A549 (cell line): Measurements from ENCODE around the gene RFX3. TPM values are rescaled to one million over a fixed set of nuclear protein-coding genes. Genes with fewer than 3 reads are reported as not detected.
A peak's percentile ranks its signal among the peaks of the same experiment; 100 is the strongest.

ENCODE experiments used
- ATAC-seq, 2 experiments: fragments of 200-7000 bp in 1 of 2; fragments of >200 bp in 1 of 2; cut with Nextera tagmentation in 1 of 2; cut with Tn5 transposase in 1 of 2; 3 replicates each; pipeline versions ENCODE4 v1.8.0 to v1.9.1; 2018 to 2020; ENCODE audit warnings: mild to moderate bottlenecking in 1 of 2, moderate library complexity in 1 of 2
- CTCF ChIA-PET: fragments of 300-600 bp; sonication (Branson Sonifier 250); formaldehyde crosslinking; extraction: SDS; loops from one replicate; lab custom pipeline; 2021; ENCODE audit warnings: antibody characterized with exemption, inconsistent platforms; lab: Yijun Ruan, JAX
- POLR2A ChIA-PET: fragments of 350-600 bp; formaldehyde crosslinking; extraction: SDS; loops from one replicate; lab custom pipeline; 2021; ENCODE audit warnings: antibody characterized with exemption, inconsistent platforms; lab: Yijun Ruan, JAX
- DNase-seq, 2 experiments: peaks; one replicate each; pipeline versions ENCODE4 v3.0.0 to v3.0.0-alpha.2; 2011 to 2016; ENCODE audit warnings: low read depth in 1 of 2, low spot score in 1 of 2
- FAIRE-seq: peaks from 2 replicates; lab custom pipeline; 2011; peaks lifted over from hg19 to GRCh38; lab: Jason Lieb, UNC
- H3K27ac ChIP-seq, 2 experiments: fragments of >200 bp; sonication (Bioruptor Twin); formaldehyde crosslinking; 3 replicates each; pipeline ENCODE4 v1.5.1; 2016 to 2017
- H3K4me1 ChIP-seq: fragments of >200 bp; sonication (Bioruptor Twin); formaldehyde crosslinking; 3 replicates; pipeline ENCODE4 v1.6.1; 2016
- H3K4me2 ChIP-seq: fragments of >200 bp; sonication (Bioruptor Twin); formaldehyde crosslinking; 3 replicates; pipeline ENCODE4 v1.6.1; 2016
- H3K4me3 ChIP-seq: fragments of >200 bp; sonication (Bioruptor Twin); formaldehyde crosslinking; 3 replicates; pipeline ENCODE4 v1.5.1; 2016
- H3K9me3 ChIP-seq: fragments of >200 bp; sonication (Bioruptor Twin); formaldehyde crosslinking; 3 replicates; pipeline ENCODE4 v1.6.1; 2016
- CBX2 ChIP-seq: fragments of 200-600 bp; sonication (generic); IDR thresholded peaks from 2 replicates; pipeline ENCODE4 v1.6.1; 2016; ENCODE audit warnings: low read depth, mild to moderate bottlenecking, borderline replicate concordance
- CBX8 ChIP-seq: fragments of 200-600 bp; sonication (generic); IDR thresholded peaks from 2 replicates; pipeline ENCODE4 v1.6.1; 2016
- CEBPB ChIP-seq, 2 experiments: fragments of >200 bp in 1 of 2; sonication (Bioruptor Twin) in 1 of 2; formaldehyde crosslinking in 1 of 2; IDR thresholded peaks; 2 replicates each; pipeline ENCODE4 v1.6.1; 2012 to 2016
- E2F6 ChIP-seq: IDR thresholded peaks from 2 replicates; pipeline ENCODE4 v1.6.1; 2012; ENCODE audit warnings: low read depth, borderline replicate concordance
- ELK1 ChIP-seq: fragments of 150-350 bp; IDR thresholded peaks from 2 replicates; pipeline ENCODE4 v1.6.1; 2014; ENCODE audit warnings: low read depth, mild to moderate bottlenecking, low read length
- ESRRA ChIP-seq: fragments of 150-350 bp; IDR thresholded peaks from 2 replicates; pipeline ENCODE4 v1.6.1; 2014; ENCODE audit warnings: mild to moderate bottlenecking, low read length, borderline replicate concordance
- HDAC2 ChIP-seq: fragments of 200-600 bp; sonication (generic); IDR thresholded peaks from 2 replicates; pipeline ENCODE4 v1.6.1; 2016
- HOXB5 ChIP-seq: fragments of 250-450 bp; sonication (Bioruptor Pico); IDR thresholded peaks from 2 replicates; pipeline ENCODE4 v1.5.0; 2020; ENCODE audit warnings: mild to moderate bottlenecking, moderate library complexity
- JUNB ChIP-seq: fragments of >200 bp; sonication (Bioruptor Twin); formaldehyde crosslinking; IDR thresholded peaks from 2 replicates; pipeline ENCODE4 v1.6.1; 2016
- MAFK ChIP-seq: fragments of 450-650 bp; IDR thresholded peaks from 2 replicates; pipeline ENCODE4 v1.6.1; 2014; ENCODE audit not compliant: partially characterized antibody
- MAZ ChIP-seq: fragments of 150-350 bp; IDR thresholded peaks from 2 replicates; pipeline ENCODE4 v1.6.1; 2014; ENCODE audit warnings: antibody characterized with exemption, low read depth, low read length, borderline replicate concordance
- RAD21 ChIP-seq, 2 experiments: fragments of >200 bp in 1 of 2; sonication (Bioruptor Twin) in 1 of 2; formaldehyde crosslinking in 1 of 2; IDR thresholded peaks in 1 of 2; conservative IDR thresholded peaks in 1 of 2; 2 replicates in 1 of 2; 3 replicates in 1 of 2; pipeline ENCODE4 v1.6.1; 2012 to 2018; ENCODE audit warnings: inconsistent platforms in 1 of 2
- RNF2 ChIP-seq: fragments of 200-600 bp; sonication (generic); IDR thresholded peaks from 2 replicates; pipeline ENCODE4 v1.6.1; 2016; ENCODE audit warnings: low read depth, mild to moderate bottlenecking, antibody characterized with exemption, moderate library complexity, borderline replicate concordance
- SREBF2 ChIP-seq: fragments of 450-650 bp; IDR thresholded peaks from 2 replicates; pipeline ENCODE4 v1.6.1; 2014; ENCODE audit warnings: mild to moderate bottlenecking, moderate library complexity
- TFCP2L1 ChIP-seq: fragments of 250-450 bp; sonication (Bioruptor Pico); IDR thresholded peaks from 2 replicates; pipeline ENCODE4 v1.5.0; 2021; ENCODE audit warnings: mild to moderate bottlenecking
- WGBS: methylation state at CpG from one replicate; pipeline ENCODE4 v1.1.6; 2017; ENCODE audit errors: missing lambda C conversion rate; 5-methylcytosine and 5-hydroxymethylcytosine counted together
- polyA plus RNA-seq, 4 experiments: library from polyadenylated mRNA; depleted of rRNA in 3 of 4; stranded (reverse); fragments of >200 nt; fragmentation: RNase III in 1 of 4; extraction: RNeasy Plus Mini Kit Qiagen cat#74134 plus additional on column Dnase treatment in 1 of 4; gene quantifications; 2 replicates in 3 of 4; 3 replicates in 1 of 4; pipeline ENCODE4 v1.2.3, GENCODE V29; 2011 to 2017
- TF ChIP-seq, protein P1 (sequence below): fragments of >200 bp; sonication (Bioruptor Twin); formaldehyde crosslinking; IDR thresholded peaks from 3 replicates; pipeline ENCODE4 v1.5.1; 2016
- TF ChIP-seq, protein P2 (sequence below): fragments of 200-600 bp; sonication (generic); IDR thresholded peaks from 2 replicates; pipeline ENCODE4 v1.6.1; 2016; ENCODE audit warnings: antibody characterized with exemption, mild to moderate bottlenecking, moderate library complexity

The RFX3 gene
- polyA plus RNA-seq, 2 of the 4 experiments (the other 2 are of a cell fraction) = 1.3 to 7.9 TPM

DNA sequence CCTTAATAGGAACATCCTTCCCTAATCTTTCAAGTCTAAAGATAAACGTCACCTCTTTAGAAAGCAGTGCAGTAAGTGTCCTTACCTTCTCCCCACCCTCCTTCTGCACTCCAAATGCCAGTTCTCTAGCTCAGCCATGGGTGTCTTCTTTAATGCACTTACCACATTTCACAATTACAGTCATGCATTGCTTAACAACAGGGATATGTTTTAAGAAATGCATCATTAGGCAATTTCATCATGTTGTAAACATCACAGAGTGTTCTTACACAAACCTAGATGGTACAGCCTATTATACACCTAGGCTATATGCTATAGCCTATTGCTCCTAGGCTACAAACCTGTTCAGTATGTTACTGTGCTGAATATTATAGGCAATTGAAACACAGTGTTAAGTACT is 91.2 kb downstream of the RFX3 start:
- POLR2A ChIA-PET = no interaction called here
- CTCF ChIA-PET = no interaction called here

GRCh38 chr9:3433754-3434153 is 92.0 kb downstream of the RFX3 start:
- Histone ChIP-seq H3K4me3 (no peak overlapping the region), H3K9me3 (no peaks in the 10 kb centered on the region), H3K4me1 (no peaks in the 10 kb centered on the region; the same call in 2 of the 3 replicates), H3K27ac (no peak overlapping the region; a peak in 1 of 6 replicates), H3K4me2 (no peak overlapping the region)
- no peak for TF ChIP-seq MAZ
- no peak for TF ChIP-seq CBX2
- no peak for TF ChIP-seq CEBPB (IDR thresholded peaks at IDR 0.05)
- TF ChIP-seq MAFK = no peak
- TF ChIP-seq RAD21 (conservative IDR thresholded peaks at IDR 0.05 in 1 of 2, IDR thresholded peaks at IDR 0.05 in 1 of 2) = no peak
- TF ChIP-seq HDAC2 = no peak
- no peak for TF ChIP-seq HOXB5 (CRISPR knock-in tag)
- no peak for TF ChIP-seq E2F6
- no peak for TF ChIP-seq ESRRA
- TF ChIP-seq SREBF2 = no peak
- TF ChIP-seq, protein P1, sequence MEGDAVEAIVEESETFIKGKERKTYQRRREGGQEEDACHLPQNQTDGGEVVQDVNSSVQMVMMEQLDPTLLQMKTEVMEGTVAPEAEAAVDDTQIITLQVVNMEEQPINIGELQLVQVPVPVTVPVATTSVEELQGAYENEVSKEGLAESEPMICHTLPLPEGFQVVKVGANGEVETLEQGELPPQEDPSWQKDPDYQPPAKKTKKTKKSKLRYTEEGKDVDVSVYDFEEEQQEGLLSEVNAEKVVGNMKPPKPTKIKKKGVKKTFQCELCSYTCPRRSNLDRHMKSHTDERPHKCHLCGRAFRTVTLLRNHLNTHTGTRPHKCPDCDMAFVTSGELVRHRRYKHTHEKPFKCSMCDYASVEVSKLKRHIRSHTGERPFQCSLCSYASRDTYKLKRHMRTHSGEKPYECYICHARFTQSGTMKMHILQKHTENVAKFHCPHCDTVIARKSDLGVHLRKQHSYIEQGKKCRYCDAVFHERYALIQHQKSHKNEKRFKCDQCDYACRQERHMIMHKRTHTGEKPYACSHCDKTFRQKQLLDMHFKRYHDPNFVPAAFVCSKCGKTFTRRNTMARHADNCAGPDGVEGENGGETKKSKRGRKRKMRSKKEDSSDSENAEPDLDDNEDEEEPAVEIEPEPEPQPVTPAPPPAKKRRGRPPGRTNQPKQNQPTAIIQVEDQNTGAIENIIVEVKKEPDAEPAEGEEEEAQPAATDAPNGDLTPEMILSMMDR = no peak
- TF ChIP-seq JUNB = no peak
- TF ChIP-seq, protein P2, sequence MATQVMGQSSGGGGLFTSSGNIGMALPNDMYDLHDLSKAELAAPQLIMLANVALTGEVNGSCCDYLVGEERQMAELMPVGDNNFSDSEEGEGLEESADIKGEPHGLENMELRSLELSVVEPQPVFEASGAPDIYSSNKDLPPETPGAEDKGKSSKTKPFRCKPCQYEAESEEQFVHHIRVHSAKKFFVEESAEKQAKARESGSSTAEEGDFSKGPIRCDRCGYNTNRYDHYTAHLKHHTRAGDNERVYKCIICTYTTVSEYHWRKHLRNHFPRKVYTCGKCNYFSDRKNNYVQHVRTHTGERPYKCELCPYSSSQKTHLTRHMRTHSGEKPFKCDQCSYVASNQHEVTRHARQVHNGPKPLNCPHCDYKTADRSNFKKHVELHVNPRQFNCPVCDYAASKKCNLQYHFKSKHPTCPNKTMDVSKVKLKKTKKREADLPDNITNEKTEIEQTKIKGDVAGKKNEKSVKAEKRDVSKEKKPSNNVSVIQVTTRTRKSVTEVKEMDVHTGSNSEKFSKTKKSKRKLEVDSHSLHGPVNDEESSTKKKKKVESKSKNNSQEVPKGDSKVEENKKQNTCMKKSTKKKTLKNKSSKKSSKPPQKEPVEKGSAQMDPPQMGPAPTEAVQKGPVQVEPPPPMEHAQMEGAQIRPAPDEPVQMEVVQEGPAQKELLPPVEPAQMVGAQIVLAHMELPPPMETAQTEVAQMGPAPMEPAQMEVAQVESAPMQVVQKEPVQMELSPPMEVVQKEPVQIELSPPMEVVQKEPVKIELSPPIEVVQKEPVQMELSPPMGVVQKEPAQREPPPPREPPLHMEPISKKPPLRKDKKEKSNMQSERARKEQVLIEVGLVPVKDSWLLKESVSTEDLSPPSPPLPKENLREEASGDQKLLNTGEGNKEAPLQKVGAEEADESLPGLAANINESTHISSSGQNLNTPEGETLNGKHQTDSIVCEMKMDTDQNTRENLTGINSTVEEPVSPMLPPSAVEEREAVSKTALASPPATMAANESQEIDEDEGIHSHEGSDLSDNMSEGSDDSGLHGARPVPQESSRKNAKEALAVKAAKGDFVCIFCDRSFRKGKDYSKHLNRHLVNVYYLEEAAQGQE = no peak
- TF ChIP-seq CBX8 = no peak
- no peak for TF ChIP-seq TFCP2L1
- TF ChIP-seq ELK1 = no peak
- ChIA-PET CTCF (no interaction called here), POLR2A (no interaction called here)
- WGBS = 89% methylated on average over 4 of the region's 4 CpGs
- ATAC-seq = no peak
- FAIRE-seq = no peak
- DNase-seq = no peak

More for the DNA sequence above, 91.2 kb downstream of the RFX3 start:
- ATAC-seq = no peak
- DNase-seq = peak in 1 of 2 experiments; percentile 4
- Histone ChIP-seq H3K27ac (no peak overlapping the region; a peak in 1 of 6 replicates), H3K4me2 (no peak overlapping the region), H3K4me1 (no peaks in the 10 kb centered on the region; the same call in 2 of the 3 replicates), H3K9me3 (no peaks in the 10 kb centered on the region), H3K4me3 (no peak overlapping the region)
- peak; percentile 58 to 66; a peak in 3 of 4 replicates for TF ChIP-seq CEBPB (IDR thresholded peaks at IDR 0.05)
- TF ChIP-seq RNF2 = no peak
- FAIRE-seq = peak; percentile 7
- WGBS = 63% methylated on average over 1 of the region's 1 CpG
